GM21447 (cell line): ENCODE data around the gene DIP2C.
A peak's percentile ranks its signal among the peaks of the same experiment; 100 is the strongest.
"Not testable (repeated sequence)": the region's sequence is repeated elsewhere in the genome, so short reads cannot be mapped to it uniquely, and the experiment has no call there.

Experiments
- ATAC-seq: cut with Tn5 transposase; IDR thresholded peaks from one replicate; pipeline ENCODE4 v1.9.1; 2021; ENCODE audit not compliant: unreplicated experiment

DIP2C gene

GRCh38 chr10:323651-324293, 365.7 kb downstream of the DIP2C start:
- peak; percentile 94 for ATAC-seq

GRCh38 chr10:323046-323445, 366.4 kb downstream of the DIP2C start:
- not testable (repeated sequence) for ATAC-seq

- ATAC-seq, result no peak
Measured at GRCh38 chr10:320771-321170, 368.7 kb downstream of the DIP2C start.

GRCh38 chr10:317926-318325, 371.5 kb downstream of the DIP2C start:
- no peak for ATAC-seq

GRCh38 chr10:317271-317769, 372.1 kb downstream of the DIP2C start:
- peak; percentile 98 for ATAC-seq

- no peak for ATAC-seq
Measured at GRCh38 chr10:316390-316789, 373.1 kb downstream of the DIP2C start.

GRCh38 chr10:314871-315270, 374.6 kb downstream of the DIP2C start:
- ATAC-seq, result no peak

- ATAC-seq, result no peak
Measured at GRCh38 chr10:314381-314780, 375.1 kb downstream of the DIP2C start.

- ATAC-seq, result no peak
Measured at GRCh38 chr10:311901-312665, 377.4 kb downstream of the DIP2C start.

- ATAC-seq, result no peak
Measured at GRCh38 chr10:310976-311639, 378.4 kb downstream of the DIP2C start.

- ATAC-seq, result no peak
Measured at GRCh38 chr10:310371-310770, 379.1 kb downstream of the DIP2C start.

GRCh38 chr10:308572-309085, 380.8 kb downstream of the DIP2C start:
- no peak for ATAC-seq

- no peak for ATAC-seq
Measured at GRCh38 chr10:308101-308500, 381.4 kb downstream of the DIP2C start.

- no peak for ATAC-seq
Measured at GRCh38 chr10:307659-308058, 381.8 kb downstream of the DIP2C start.

- ATAC-seq, result no peak
Measured at GRCh38 chr10:306675-307185, 382.7 kb downstream of the DIP2C start.

- no peak for ATAC-seq
Measured at GRCh38 chr10:306007-306674, 383.3 kb downstream of the DIP2C start.

- ATAC-seq, result no peak
Measured at GRCh38 chr10:305034-305433, 384.4 kb downstream of the DIP2C start.

- no peak for ATAC-seq
Measured at GRCh38 chr10:301536-301935, 387.9 kb downstream of the DIP2C start.

GRCh38 chr10:300580-300979, 388.9 kb downstream of the DIP2C start:
- ATAC-seq, result not testable (repeated sequence)

- ATAC-seq, result no peak
Measured at GRCh38 chr10:299969-300368, 389.5 kb downstream of the DIP2C start.

- ATAC-seq, result no peak
Measured at GRCh38 chr10:299512-299911, 390.0 kb downstream of the DIP2C start.
